Ascending aorta (tissue), 2 donors: ENCODE measurements around the gene ADAMTSL3. TPM values are rescaled to one million over a fixed set of nuclear protein-coding genes. Genes with fewer than 3 reads are reported as not detected.

Experiments
- DNase-seq, 2 donors: peaks; one replicate each; pipeline ENCODE4 v3.0.0-alpha.2; 2019; ENCODE audit warnings: low spot score in 2 of 2
- H3K27ac ChIP-seq, 2 donors: fragments of 200-600 bp; sonication (generic); one replicate each; pipeline ENCODE4 v1.5.1; 2016 to 2017; ENCODE audit warnings: mild to moderate bottlenecking in 1 of 2
- H3K27me3 ChIP-seq: fragments of 200-600 bp; sonication (generic); one replicate; pipeline ENCODE4 v1.5.1; 2017
- H3K36me3 ChIP-seq, 2 donors: fragments of 200-600 bp; sonication (generic); one replicate each; pipeline ENCODE4 v1.5.1; 2016
- H3K4me1 ChIP-seq, 2 donors: fragments of 200-600 bp; sonication (generic); one replicate each; pipeline ENCODE4 v1.5.1; 2016 to 2017; ENCODE audit warnings: mild to moderate bottlenecking in 1 of 2
- H3K4me3 ChIP-seq, 2 donors: fragments of 200-600 bp; sonication (generic); one replicate each; pipeline ENCODE4 v1.5.1; 2016 to 2017; ENCODE audit warnings: mild to moderate bottlenecking in 1 of 2
- H3K9me3 ChIP-seq, 2 donors: fragments of 200-600 bp; sonication (generic); one replicate each; pipeline ENCODE4 v1.5.1; 2016
- CTCF ChIP-seq, 3 experiments: fragments of 200-600 bp in 2 of 3; fragments of 450-650 bp in 1 of 3; sonication (generic) in 2 of 3; IDR thresholded peaks; one replicate each; pipeline ENCODE4 v1.5.1; 2016 to 2019; ENCODE audit warnings: antibody characterized with exemption in 3 of 3, mild to moderate bottlenecking in 1 of 3, moderate library complexity in 1 of 3
- intact Hi-C: fragments of 100-400 bp; cut with DNase I; formaldehyde crosslinking; loops from one replicate; pipeline ENCODE4 v1.15.1; 2023
- total RNA-seq: library from RNA; depleted of rRNA; stranded (reverse); fragments of >200 nt; gene quantifications from one replicate; pipeline ENCODE4 v1.1.0, GENCODE V29; 2016

Gene ADAMTSL3
- total RNA-seq, 1 donor from 2014 or later, result 28.1 TPM

- Histone ChIP-seq H3K4me1 (no peaks in the 10 kb centered on the region), H3K4me3 (no peak overlapping the region), H3K27ac (no peak overlapping the region), H3K27me3 (no peaks in the 10 kb centered on the region), H3K9me3 (peaks cover 0 to 3% of the 10 kb centered on the region in 2 donors), H3K36me3 (no peaks in the 10 kb centered on the region)
- DNase-seq, result no peak
- intact Hi-C loops, result loop anchor here (5.0 kb wide), 1 partner anchor 258 kb away; no protein-coding TSS in a partner anchor
- no peak for TF ChIP-seq CTCF (IDR thresholded peaks at IDR 0.05)
These were observed 176.5 kb downstream of the ADAMTSL3 start for GRCh38 chr15:83830381-83830780.

- Histone ChIP-seq H3K4me1 (no peaks in the 10 kb centered on the region), H3K9me3 (no peaks in the 10 kb centered on the region), H3K27me3 (no peaks in the 10 kb centered on the region), H3K27ac (no peak overlapping the region), H3K36me3 (no peaks in the 10 kb centered on the region), H3K4me3 (no peak overlapping the region)
- no peak for DNase-seq
- intact Hi-C loops, result loop anchor here (5.0 kb wide), 1 partner anchor 261 kb away; no protein-coding TSS in a partner anchor
- TF ChIP-seq CTCF (IDR thresholded peaks at IDR 0.05), result no peak
These were observed 179.6 kb downstream of the ADAMTSL3 start for GRCh38 chr15:83833569-83833968.

- intact Hi-C loops, result no loop called here
- Histone ChIP-seq H3K36me3 (no peaks in the 10 kb centered on the region), H3K9me3 (no peaks in the 10 kb centered on the region), H3K4me1 (no peaks in the 10 kb centered on the region), H3K27me3 (no peaks in the 10 kb centered on the region), H3K4me3 (no peak overlapping the region), H3K27ac (no peak overlapping the region)
- no peak for TF ChIP-seq CTCF (IDR thresholded peaks at IDR 0.05)
- no peak for DNase-seq
These were observed 181.6 kb downstream of the ADAMTSL3 start for GRCh38 chr15:83835479-83835878.

GRCh38 chr15:83837945-83838571, 184.1 kb downstream of the ADAMTSL3 start:
- peak; percentile 15 to 49 (median 32) for TF ChIP-seq CTCF (IDR thresholded peaks at IDR 0.05)
- Histone ChIP-seq H3K27ac (no peak overlapping the region), H3K4me3 (no peak overlapping the region), H3K4me1 (no peaks in the 10 kb centered on the region), H3K27me3 (no peaks in the 10 kb centered on the region), H3K36me3 (no peaks in the 10 kb centered on the region), H3K9me3 (no peaks in the 10 kb centered on the region)
- no peak for DNase-seq
- intact Hi-C loops, result no loop called here

- no peaks in the 10 kb centered on the region for H3K36me3 ChIP-seq
- intact Hi-C loops, result no loop called here
- H3K27ac ChIP-seq, result no peak overlapping the region
- no peak for TF ChIP-seq CTCF (IDR thresholded peaks at IDR 0.05)
- no peaks in the 10 kb centered on the region for H3K27me3 ChIP-seq
- H3K4me3 ChIP-seq, result no peak overlapping the region
- H3K4me1 ChIP-seq, result peaks cover 0 to under 1% of the 10 kb centered on the region in 2 donors
- no peaks in the 10 kb centered on the region for H3K9me3 ChIP-seq
- no peak for DNase-seq
These were observed 184.8 kb downstream of the ADAMTSL3 start for GRCh38 chr15:83838763-83839162.
